CD4-positive, alpha-beta T cell treated with Interleukin-15 for 1 hour (primary cell): ENCODE results near the gene MITF.

Source experiments
- DNase-seq: peaks from one replicate; pipeline ENCODE4 v3.0.0-alpha.2; 2020

MITF gene

GRCh38 chr3:69926385-69926784, 187.1 kb downstream of the MITF start:
- no peak for DNase-seq

GRCh38 chr3:69927571-69927970, 188.3 kb downstream of the MITF start:
- no peak for DNase-seq

GRCh38 chr3:69929019-69929418, 189.8 kb downstream of the MITF start:
- DNase-seq: no peak

- no peak for DNase-seq
Observed at GRCh38 chr3:69930564-69930963, 191.3 kb downstream of the MITF start.

- DNase-seq: no peak
Observed at GRCh38 chr3:69932087-69932486, 192.8 kb downstream of the MITF start.

- no peak for DNase-seq
Observed at GRCh38 chr3:69932501-69932900, 193.2 kb downstream of the MITF start.

- DNase-seq: no peak
Observed at GRCh38 chr3:69934398-69934797, 195.1 kb downstream of the MITF start.

- no peak for DNase-seq
Observed at GRCh38 chr3:69936266-69936665, 197.0 kb downstream of the MITF start.

- DNase-seq: no peak
Observed at GRCh38 chr3:69938061-69938460, 198.8 kb downstream of the MITF start.

- no peak for DNase-seq
Observed at GRCh38 chr3:69938931-69939330, 199.7 kb downstream of the MITF start.

- DNase-seq: no peak
Observed at GRCh38 chr3:69941037-69941436, 201.8 kb downstream of the MITF start.

- DNase-seq: no peak
Observed at GRCh38 chr3:69941439-69942176, 202.3 kb downstream of the MITF start.

GRCh38 chr3:69944931-69945493, 205.7 kb downstream of the MITF start:
- no peak for DNase-seq

GRCh38 chr3:69948246-69948862, 209.1 kb downstream of the MITF start:
- DNase-seq: no peak

GRCh38 chr3:69951616-69952015, 212.4 kb downstream of the MITF start:
- DNase-seq: no peak

GRCh38 chr3:69959581-69959980, 220.3 kb downstream of the MITF start:
- DNase-seq: no peak

- no peak for DNase-seq
Observed at GRCh38 chr3:69961706-69962439, 222.6 kb downstream of the MITF start.

- no peak for DNase-seq
Observed at GRCh38 chr3:69963643-69964042, 224.4 kb downstream of the MITF start.

- no peak for DNase-seq
Observed at GRCh38 chr3:69967156-69967555, 227.9 kb downstream of the MITF start.

GRCh38 chr3:69970827-69971226, 231.6 kb downstream of the MITF start:
- DNase-seq: no peak

GRCh38 chr3:69972672-69973071, 233.4 kb downstream of the MITF start:
- DNase-seq: no peak

GRCh38 chr3:69976021-69976420, 236.8 kb downstream of the MITF start:
- DNase-seq: no peak

GRCh38 chr3:69983546-69984265, 244.4 kb downstream of the MITF start:
- no peak for DNase-seq
